Brain microvascular endothelial cell (primary cell): ENCODE results near the gene R3HDM2.

Experiments used
- DNase-seq: peaks from one replicate; pipeline ENCODE4 v3.0.0-alpha.2; 2020
- H3K27ac ChIP-seq: fragments of 250-450 bp; sonication (Bioruptor Pico); 2 replicates; pipeline ENCODE4 v1.5.1; 2020; ENCODE audit warnings: mild to moderate bottlenecking, moderate library complexity
- H3K27me3 ChIP-seq: fragments of 250-450 bp; sonication (Bioruptor Pico); replicated peaks from 2 replicates; pipeline ENCODE4 v1.5.1; 2020; ENCODE audit warnings: mild to moderate bottlenecking
- H3K36me3 ChIP-seq: fragments of 250-450 bp; sonication (Bioruptor Pico); replicated peaks from 2 replicates; pipeline ENCODE4 v1.5.1; 2020; ENCODE audit warnings: mild to moderate bottlenecking
- H3K4me3 ChIP-seq: 2 replicates; pipeline ENCODE4 v1.5.1; 2011; ENCODE audit warnings: low read depth, mild to moderate bottlenecking, control low read depth, low read length, moderate library complexity
- CTCF ChIP-seq: IDR thresholded peaks from 2 replicates; pipeline ENCODE4 v1.5.1; 2011; ENCODE audit warnings: low read depth, mild to moderate bottlenecking, moderate library complexity, low read length, control low read depth, inconsistent platforms; ENCODE audit errors: missing control alignments
- in situ Hi-C: cut with HindIII; loops from 2 replicates; pipeline ENCODE4 v1.10.0; 2017; ENCODE audit warnings: low sequenced_read_pairs, low pct_ligation_motif_present

Gene R3HDM2

GRCh38 chr12:57213763-57214397 is 217.0 kb downstream of the R3HDM2 start:
- Histone ChIP-seq H3K27ac (no peak overlapping the region), H3K4me3 (no peak overlapping the region), H3K36me3 (peaks cover 34% of the 10 kb centered on the region), H3K27me3 (peaks cover 27% of the 10 kb centered on the region)
- in situ Hi-C loops, result no loop called here
- no peak for DNase-seq
- no peak for TF ChIP-seq CTCF

GRCh38 chr12:57213058-57213715 is 217.7 kb downstream of the R3HDM2 start:
- Histone ChIP-seq H3K4me3 (no peak overlapping the region), H3K27me3 (peaks cover 27% of the 10 kb centered on the region), H3K27ac (no peak overlapping the region), H3K36me3 (peaks cover 40% of the 10 kb centered on the region)
- peak; percentile 82 for DNase-seq
- peak; percentile 96 for TF ChIP-seq CTCF
- in situ Hi-C loops, result no loop called here

- TF ChIP-seq CTCF, result no peak
- DNase-seq, result no peak
- Histone ChIP-seq H3K27ac (no peak overlapping the region), H3K4me3 (no peak overlapping the region), H3K27me3 (peaks cover 26% of the 10 kb centered on the region), H3K36me3 (peaks cover 45% of the 10 kb centered on the region)
- in situ Hi-C loops, result no loop called here
Observed at GRCh38 chr12:57212701-57213057, 218.2 kb downstream of the R3HDM2 start.

- peaks cover 48% of the 10 kb centered on the region for H3K36me3 ChIP-seq
- peak; percentile 31 for TF ChIP-seq CTCF
- in situ Hi-C loops, result no loop called here
Observed at GRCh38 chr12:57211791-57212700, 218.8 kb downstream of the R3HDM2 start.

GRCh38 chr12:57210926-57211692 is 219.7 kb downstream of the R3HDM2 start:
- TF ChIP-seq CTCF, result no peak
- DNase-seq, result no peak
- Histone ChIP-seq H3K27ac (no peak overlapping the region), H3K36me3 (peaks cover 56% of the 10 kb centered on the region), H3K4me3 (no peak overlapping the region), H3K27me3 (peaks cover 14% of the 10 kb centered on the region)
- in situ Hi-C loops, result no loop called here

More at GRCh38 chr12:57211791-57212700, 218.8 kb downstream of the R3HDM2 start:
- no peak for DNase-seq
- H3K27me3 ChIP-seq, result peaks cover 20% of the 10 kb centered on the region
- no peak overlapping the region for H3K27ac ChIP-seq
- H3K4me3 ChIP-seq, result no peak overlapping the region
